BJ (cell line): ENCODE measurements around the gene ISG15. TPM values are rescaled to one million over a fixed set of nuclear protein-coding genes. Genes with fewer than 3 reads are reported as not detected.
"Not testable (repeated sequence)": the region's sequence is repeated elsewhere in the genome, so short reads cannot be mapped to it uniquely, and the experiment has no call there.

Experiments
- CTCF ChIA-PET: fragments of 350-600 bp; formaldehyde crosslinking; extraction: SDS; loops from one replicate; lab custom pipeline; 2021; ENCODE audit warnings: antibody characterized with exemption, inconsistent platforms; lab: Yijun Ruan, JAX
- POLR2A ChIA-PET: fragments of 300-600 bp; sonication (Branson Sonifier 250); formaldehyde crosslinking; extraction: SDS; loops from one replicate; lab custom pipeline; 2021; ENCODE audit warnings: antibody characterized with exemption; lab: Charles Lee
- DNase-seq: peaks from one replicate; pipeline ENCODE4 v3.0.0-alpha.2; 2011; ENCODE audit warnings: low read depth
- H3K27me3 ChIP-seq: 2 replicates; pipeline ENCODE4 v1.6.0; 2011; ENCODE audit warnings: low read length; ENCODE audit not compliant: control insufficient read depth, insufficient read depth
- H3K36me3 ChIP-seq: 2 replicates; pipeline ENCODE4 v1.5.1; 2011; ENCODE audit warnings: low read length; ENCODE audit not compliant: control insufficient read depth, insufficient read depth
- H3K4me3 ChIP-seq: 2 replicates; pipeline ENCODE4 v1.5.1; 2011; ENCODE audit warnings: low read depth, mild to moderate bottlenecking, control low read depth, low read length
- CTCF ChIP-seq: IDR thresholded peaks from 2 replicates; pipeline ENCODE4 v1.5.1; 2011; ENCODE audit warnings: low read depth, mild to moderate bottlenecking, control low read depth, inconsistent platforms, low read length, moderate library complexity; ENCODE audit not compliant: insufficient read depth
- polyA plus RNA-seq: library from polyadenylated mRNA; depleted of rRNA; stranded (reverse); fragments of >200 nt; gene quantifications from 2 replicates; pipeline ENCODE4 v1.2.3, GENCODE V29; 2011

The ISG15 gene
- polyA plus RNA-seq, 1 experiment: 86.8 TPM

- H3K36me3 ChIP-seq: peaks cover 19% of the 10 kb centered on the region
- no peak for TF ChIP-seq CTCF
- DNase-seq: no peak
- H3K27me3 ChIP-seq: no peaks in the 10 kb centered on the region
- no peak overlapping the region for H3K4me3 ChIP-seq
- ChIA-PET POLR2A (no interaction called here), CTCF (interaction anchor here (0.9 to 1.1 kb wide), 2 partner anchors 12 to 96 kb away, joined by 3 to 4 read pairs; no protein-coding TSS in a partner anchor)
Measured at GRCh38 chr1:1026599-1027413, 13.5 kb downstream of the ISG15 start.

- ChIA-PET CTCF (no interaction called here), POLR2A (no interaction called here)
- H3K4me3 ChIP-seq: no peak overlapping the region
- H3K36me3 ChIP-seq: peaks cover 15% of the 10 kb centered on the region
- no peak for DNase-seq
- no peak for TF ChIP-seq CTCF
- no peaks in the 10 kb centered on the region for H3K27me3 ChIP-seq
Measured at GRCh38 chr1:1027791-1028190, 14.5 kb downstream of the ISG15 start.

DNA sequence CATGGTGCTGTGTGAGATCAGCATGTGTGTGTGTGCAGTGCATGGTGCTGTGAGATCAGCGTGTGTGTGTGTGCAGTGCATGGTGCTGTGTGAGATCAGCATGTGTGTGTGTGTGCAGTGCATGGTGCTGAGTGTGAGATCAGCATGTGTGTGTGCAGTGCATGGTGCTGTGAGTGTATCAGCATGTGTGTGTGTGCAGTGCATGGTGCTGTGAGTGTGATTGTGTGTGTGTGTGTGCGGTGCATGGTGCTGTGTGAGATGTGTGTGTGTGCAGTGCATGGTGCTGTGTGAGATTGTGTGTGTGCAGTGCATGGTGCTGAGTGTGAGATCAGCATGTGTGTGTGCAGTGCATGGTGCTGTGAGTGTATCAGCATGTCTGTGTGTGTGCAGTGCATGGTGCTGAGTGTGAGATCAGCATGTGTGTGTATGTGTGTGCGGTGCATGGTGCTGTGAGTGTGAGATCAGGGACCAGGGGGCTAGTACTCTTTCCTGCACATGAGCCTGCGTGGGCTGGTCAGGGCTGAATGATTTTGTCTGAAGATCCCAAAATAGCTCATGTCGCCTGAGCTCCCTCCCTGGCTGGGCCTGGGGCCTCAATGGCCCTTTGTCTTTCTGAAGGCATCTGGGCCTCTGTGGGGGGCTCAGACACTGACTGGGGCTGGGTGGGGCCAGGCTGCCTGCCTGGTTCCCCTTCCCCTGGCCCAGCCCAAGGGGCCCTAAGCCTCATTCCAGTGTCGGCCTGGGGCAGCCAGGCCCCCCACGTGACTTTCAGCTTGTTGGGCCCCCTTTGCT, 17.8 kb downstream of the ISG15 start:
- H3K36me3 ChIP-seq, H3K27me3 ChIP-seq, DNase-seq, POLR2A ChIA-PET, H3K4me3 ChIP-seq: not testable (repeated sequence)
- CTCF ChIA-PET: interaction anchor here (1.5 to 3.5 kb wide), 5 partner anchors 8 to 46 kb away, joined by 6 to 20 read pairs (median 9); no protein-coding TSS in a partner anchor

DNA sequence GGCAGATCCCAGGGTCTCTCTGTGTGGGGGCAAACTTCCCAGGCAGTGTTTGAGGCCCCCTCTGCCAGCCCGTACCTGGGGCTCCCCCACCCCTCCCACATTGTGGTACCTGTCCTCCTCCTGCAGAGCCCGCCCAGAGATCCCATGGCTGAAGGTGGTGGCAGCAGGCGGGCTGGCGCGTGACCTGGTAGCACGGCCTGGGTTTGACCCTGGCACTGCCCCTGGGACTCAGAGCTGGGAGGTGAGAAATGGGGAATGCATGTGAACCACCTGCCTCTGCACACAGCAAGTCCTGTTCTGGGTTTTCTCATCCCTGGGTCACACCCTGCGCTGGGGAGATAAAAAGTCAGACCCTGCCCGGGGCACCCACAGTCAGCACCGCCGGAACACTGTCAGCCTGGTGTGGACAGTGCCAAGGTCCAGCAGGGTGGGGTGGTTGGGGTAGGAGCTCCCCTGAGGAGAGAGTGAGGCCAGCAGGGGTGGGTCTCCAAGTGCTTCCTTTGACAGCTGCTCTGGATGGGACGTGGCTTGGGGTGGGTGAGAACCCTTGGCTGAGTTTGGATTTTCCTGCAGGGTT, 18.4 kb downstream of the ISG15 start:
- no peaks in the 10 kb centered on the region for H3K27me3 ChIP-seq
- peaks cover 8% of the 10 kb centered on the region for H3K36me3 ChIP-seq
- DNase-seq: no peak
- H3K4me3 ChIP-seq: no peak overlapping the region
- ChIA-PET POLR2A (no interaction called here), CTCF (interaction anchor here (0.7 to 3.5 kb wide), 7 partner anchors 9 to 47 kb away, joined by 3 to 20 read pairs (median 7); no protein-coding TSS in a partner anchor)
- TF ChIP-seq CTCF: no peak

GRCh38 chr1:1032424-1032823, 19.1 kb downstream of the ISG15 start:
- H3K36me3 ChIP-seq: peaks cover 12% of the 10 kb centered on the region
- no peak overlapping the region for H3K4me3 ChIP-seq
- no peak for TF ChIP-seq CTCF
- DNase-seq: no peak
- ChIA-PET CTCF (interaction anchor here (0.7 to 3.5 kb wide), 8 partner anchors 8 to 47 kb away, joined by 3 to 20 read pairs (median 6); no protein-coding TSS in a partner anchor), POLR2A (no interaction called here)
- H3K27me3 ChIP-seq: no peaks in the 10 kb centered on the region
